ENCODE data around the gene ZNF497. TPM values are rescaled to one million over a fixed set of nuclear protein-coding genes. Genes with fewer than 3 reads are reported as not detected.
A peak's percentile ranks its signal among the peaks of the same experiment; 100 is the strongest.
"Not testable (repeated sequence)": the region's sequence is repeated elsewhere in the genome, so short reads cannot be mapped to it uniquely, and the experiment has no call there.

The ZNF497 gene
- total RNA-seq, 2 donors from 2014 or later, result 1.5 to 2.4 TPM

DNA sequence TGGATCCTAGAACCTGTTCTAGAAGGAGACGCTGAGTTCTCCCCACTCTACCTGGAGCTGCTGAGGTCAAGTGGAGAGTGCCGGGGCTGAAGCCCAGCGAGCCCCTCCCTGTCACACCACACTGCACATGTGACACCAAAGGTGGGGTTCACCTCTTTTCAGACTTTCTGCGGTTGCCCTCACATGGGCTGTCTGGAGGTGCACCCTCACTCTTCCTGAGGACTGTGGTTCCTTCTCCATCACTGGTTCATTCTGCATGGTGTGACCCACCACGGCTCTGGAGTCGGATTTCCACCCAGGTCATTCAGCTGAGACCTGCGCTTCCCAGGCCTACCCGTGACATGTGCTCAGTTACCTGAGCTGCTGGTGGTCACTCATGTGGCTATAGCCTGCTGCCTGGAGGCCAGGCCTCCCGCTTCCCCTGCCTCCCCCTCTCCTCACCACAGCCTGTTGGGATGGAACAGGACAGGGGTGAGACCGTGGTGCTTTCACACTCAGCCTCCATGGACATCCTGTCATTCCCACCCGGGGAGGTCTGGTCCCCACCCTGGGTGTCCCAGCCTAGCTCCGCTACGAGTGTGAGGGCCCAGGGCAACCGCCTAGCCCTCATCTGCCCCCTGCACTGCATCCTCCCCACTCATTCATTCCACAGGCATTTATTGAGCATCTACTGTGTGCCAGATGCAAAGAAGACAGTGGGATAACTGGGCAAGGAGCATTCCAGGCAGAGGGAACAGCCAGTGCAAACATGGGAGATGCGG, 8.7 kb downstream of the ZNF497 start:
- Mint-ChIP-seq H3K4me3 (no peak overlapping the region), H3K27me3 (ENCODE audit: low read depth) (no peaks in the 10 kb centered on the region), H3K9me3 (no peaks in the 10 kb centered on the region), H3K4me1 (ENCODE audit: low read depth) (peaks cover 11% of the 10 kb centered on the region), H3K36me3 (ENCODE audit: insufficient read depth in 2 of 2) (peaks cover 2 to 4% of the 10 kb centered on the region in 2 donors), H3K27ac (no peak overlapping the region)
- DNase-seq, result no peak
- ATAC-seq (replicated peaks in 1 of 2), result no peak

GRCh38 chr19:58352760-58353671, 9.5 kb downstream of the ZNF497 start, which contains the start of gene A1BG:
TSS of gene A1BG (minus strand) at chr19:58353492. CDS start at chr19:58353437, 55 bp downstream.
- ATAC-seq (replicated peaks in 1 of 2), result no peak
- H3K9me3 Mint-ChIP-seq, result no peaks in the 10 kb centered on the region
- H3K4me3 Mint-ChIP-seq, result no peak within 1 kb of the TSS
- DNase-seq, result no peak
- peaks cover 20% of the 10 kb centered on the region for H3K4me1 Mint-ChIP-seq (ENCODE audit: low read depth)
- peaks cover 2 to 4% of the 10 kb centered on the region in 2 donors for H3K36me3 Mint-ChIP-seq (ENCODE audit: insufficient read depth in 2 of 2)
- no peaks in the 10 kb centered on the region for H3K27me3 Mint-ChIP-seq (ENCODE audit: low read depth)
- H3K27ac Mint-ChIP-seq, result no peak within 1 kb of the TSS

GRCh38 chr19:58351990-58352755, 10.4 kb downstream of the ZNF497 start:
- no peaks in the 10 kb centered on the region for H3K27me3 Mint-ChIP-seq (ENCODE audit: low read depth)
- no peak overlapping the region for H3K27ac Mint-ChIP-seq
- no peaks in the 10 kb centered on the region for H3K9me3 Mint-ChIP-seq
- H3K36me3 Mint-ChIP-seq (ENCODE audit: insufficient read depth in 2 of 2), result peaks cover 2 to 6% of the 10 kb centered on the region in 2 donors
- no peak for DNase-seq
- no peak for ATAC-seq (replicated peaks in 1 of 2)
- H3K4me1 Mint-ChIP-seq (ENCODE audit: low read depth), result peaks cover 23% of the 10 kb centered on the region
- H3K4me3 Mint-ChIP-seq, result no peak overlapping the region

- ATAC-seq (replicated peaks in 1 of 2), result no peak
- H3K27ac Mint-ChIP-seq, result no peak overlapping the region
Measured at GRCh38 chr19:58351558-58351878, 11.0 kb downstream of the ZNF497 start.

DNA sequence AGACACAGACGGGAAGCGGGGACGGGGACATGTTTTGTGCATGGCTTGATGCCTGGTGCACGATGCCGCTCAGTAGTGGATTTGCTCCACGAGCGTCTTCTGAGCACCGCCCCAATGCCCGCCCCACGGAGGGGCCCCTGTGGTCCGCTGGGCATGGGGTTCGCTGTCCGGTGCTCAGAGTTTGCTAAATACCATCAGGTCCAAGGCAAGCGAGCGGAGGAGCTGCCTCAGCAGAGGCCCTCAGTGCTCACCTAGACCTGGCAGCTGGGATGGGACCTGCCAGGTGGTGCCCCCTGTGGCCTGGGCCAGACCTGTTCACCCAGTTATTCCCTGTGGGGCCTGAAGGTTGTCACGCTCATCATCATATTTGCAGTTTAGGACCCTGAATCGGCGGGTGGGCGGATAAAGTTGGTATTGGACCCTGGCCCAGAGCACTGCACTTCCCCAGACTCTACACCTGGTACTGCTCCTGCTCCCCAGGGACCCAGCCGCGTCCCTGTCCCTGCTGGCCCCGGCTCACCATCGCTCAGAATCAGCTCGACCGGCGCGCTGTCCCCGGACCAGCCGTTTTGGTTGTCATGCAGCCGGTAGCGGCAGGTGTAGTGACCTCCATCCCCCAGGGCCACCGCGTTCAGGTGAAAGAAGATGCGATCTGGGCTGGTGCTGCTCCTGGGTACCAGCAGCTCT, 11.5 kb downstream of the ZNF497 start:
- Mint-ChIP-seq H3K27ac (no peak overlapping the region), H3K4me3 (peak overlapping the region in 1 of 2 donors; percentile 36), H3K27me3 (ENCODE audit: low read depth) (no peaks in the 10 kb centered on the region), H3K4me1 (ENCODE audit: low read depth) (peaks cover 31% of the 10 kb centered on the region), H3K36me3 (ENCODE audit: insufficient read depth in 2 of 2) (peaks cover 2 to 8% of the 10 kb centered on the region in 2 donors), H3K9me3 (no peaks in the 10 kb centered on the region)
- no peak for DNase-seq
- ATAC-seq (replicated peaks in 1 of 2), result no peak

More at GRCh38 chr19:58351558-58351878, 11.0 kb downstream of the ZNF497 start:
- Mint-ChIP-seq H3K4me3 (no peak overlapping the region), H3K27me3 (ENCODE audit: low read depth) (no peaks in the 10 kb centered on the region), H3K4me1 (ENCODE audit: low read depth) (peaks cover 26% of the 10 kb centered on the region), H3K9me3 (no peaks in the 10 kb centered on the region), H3K36me3 (ENCODE audit: insufficient read depth in 2 of 2) (peaks cover 2 to 8% of the 10 kb centered on the region in 2 donors)
- no peak for DNase-seq

GRCh38 chr19:58350001-58350861, 12.3 kb downstream of the ZNF497 start:
- Mint-ChIP-seq H3K27ac (no peak overlapping the region), H3K4me3 (no peak overlapping the region), H3K36me3 (ENCODE audit: insufficient read depth in 2 of 2) (peaks cover 2 to 14% of the 10 kb centered on the region in 2 donors), H3K9me3 (no peaks in the 10 kb centered on the region), H3K4me1 (ENCODE audit: low read depth) (peaks cover 39% of the 10 kb centered on the region), H3K27me3 (ENCODE audit: low read depth) (no peaks in the 10 kb centered on the region)
- DNase-seq (no peak), ATAC-seq (replicated peaks in 1 of 2) (no peak)

DNA sequence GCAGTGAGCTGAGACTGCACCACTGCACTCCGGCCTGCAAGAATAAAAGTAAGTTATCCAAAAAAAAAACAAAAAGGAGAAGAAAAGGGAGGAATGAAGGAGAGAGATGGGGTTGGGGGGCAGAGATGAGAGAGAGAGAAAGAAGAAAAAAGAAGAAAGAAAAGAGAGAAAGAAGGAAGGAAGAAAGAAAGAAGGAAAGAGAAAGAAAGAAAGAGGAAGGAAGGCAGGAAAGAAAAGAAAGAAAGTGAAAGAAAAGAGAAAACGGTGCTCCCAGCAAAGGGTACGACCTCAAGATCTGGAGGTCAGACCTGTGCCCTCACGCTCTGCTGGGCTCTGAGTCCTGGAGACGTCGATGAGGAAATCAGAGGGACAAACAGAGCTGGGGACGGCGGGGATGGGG, 13.0 kb downstream of the ZNF497 start:
- Mint-ChIP-seq H3K27me3 (ENCODE audit: low read depth) (no peaks in the 10 kb centered on the region), H3K9me3 (no peaks in the 10 kb centered on the region), H3K27ac (no peak overlapping the region), H3K4me3 (peak overlapping the region; percentile 44 to 58), H3K36me3 (ENCODE audit: insufficient read depth in 2 of 2) (peaks cover 2 to 18% of the 10 kb centered on the region in 2 donors), H3K4me1 (ENCODE audit: low read depth) (peaks cover 39% of the 10 kb centered on the region)
- no peak for ATAC-seq (replicated peaks in 1 of 2)
- no peak for DNase-seq

DNA sequence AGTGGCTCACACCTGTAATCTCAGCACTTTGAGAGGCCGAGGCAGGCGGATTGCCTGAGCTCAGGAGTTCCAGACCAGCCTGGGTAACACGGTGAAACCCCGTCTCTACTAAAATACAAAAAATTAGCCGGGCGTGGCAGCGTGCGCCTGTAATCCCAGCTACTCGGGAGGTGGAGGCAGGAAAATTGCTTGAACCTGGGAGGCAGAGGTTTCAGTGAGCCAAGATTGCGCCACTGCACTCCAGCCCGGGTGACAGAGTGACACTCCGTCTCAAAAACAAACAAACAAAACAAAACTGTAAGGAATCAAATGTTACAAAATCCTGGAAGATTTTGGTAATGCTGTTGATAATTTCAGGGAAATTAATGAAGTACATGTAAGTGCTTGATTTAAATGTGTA, 14.5 kb downstream of the ZNF497 start:
- Mint-ChIP-seq H3K4me1 (ENCODE audit: low read depth) (peaks cover 39% of the 10 kb centered on the region), H3K36me3 (ENCODE audit: insufficient read depth in 2 of 2) (peaks cover 4 to 18% of the 10 kb centered on the region in 2 donors), H3K4me3 (peak overlapping the region; percentile 96 to 98)
- not testable (repeated sequence) for H3K27me3 Mint-ChIP-seq (ENCODE audit: low read depth); H3K9me3 Mint-ChIP-seq; DNase-seq; H3K27ac Mint-ChIP-seq
- peak in 1 of 2 donors; percentile 1 for ATAC-seq (replicated peaks in 1 of 2)

DNA sequence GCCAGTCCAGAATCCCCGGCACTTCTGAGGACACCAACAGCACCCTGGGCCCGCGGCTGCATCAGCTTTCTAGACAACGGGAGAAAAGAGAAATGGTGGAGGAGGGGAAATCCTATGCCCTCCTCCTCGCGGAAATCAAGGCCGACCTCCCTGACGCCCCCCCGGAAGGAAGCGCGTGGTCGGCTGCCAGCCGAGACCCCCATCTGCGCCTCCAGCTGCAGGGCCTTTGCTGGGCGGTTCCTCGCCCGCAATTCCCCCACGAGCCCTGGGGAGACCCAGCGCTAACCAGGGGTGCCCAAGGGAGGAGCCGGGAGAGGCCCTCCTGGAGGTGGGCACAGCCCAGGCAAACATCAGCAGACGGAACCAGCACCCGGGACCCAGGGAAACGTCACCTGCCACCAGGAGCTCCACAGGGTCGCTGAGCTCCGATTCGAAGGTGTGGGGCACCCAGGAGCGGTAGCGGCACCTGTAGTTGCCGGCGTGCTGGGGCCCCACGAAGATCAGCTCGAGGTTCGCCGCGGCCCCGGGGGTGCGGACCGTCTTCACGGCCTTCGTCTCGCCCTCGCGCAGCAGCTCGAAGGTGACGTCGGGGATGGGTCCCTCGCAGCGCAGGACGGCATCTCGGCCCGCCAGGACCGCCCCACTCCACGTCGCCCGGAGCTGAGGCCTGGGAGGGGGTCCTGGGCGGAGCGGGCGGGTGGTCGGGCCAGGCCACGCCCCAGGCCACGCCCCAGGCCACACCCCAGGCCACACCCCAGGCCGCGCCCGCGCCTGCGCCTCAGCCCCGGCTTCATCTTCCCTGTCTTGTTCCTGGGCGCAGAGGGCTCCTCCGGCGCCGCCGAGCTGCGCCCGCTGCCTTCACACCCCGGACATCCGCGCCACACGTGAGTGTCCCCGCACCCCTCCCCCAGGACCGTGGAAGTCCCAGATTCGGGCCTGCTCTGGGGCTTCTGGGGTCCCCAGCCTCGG, 15.3 kb downstream of the ZNF497 start:
- peak; percentile 77 to 87 for DNase-seq
- ATAC-seq (replicated peaks in 1 of 2), result peak; percentile 97
- peaks cover 4 to 18% of the 10 kb centered on the region in 2 donors for H3K36me3 Mint-ChIP-seq (ENCODE audit: insufficient read depth in 2 of 2)
- peak overlapping the region; percentile 96 to 98 for H3K4me3 Mint-ChIP-seq
- H3K27ac Mint-ChIP-seq, result peak overlapping the region; percentile 88
- H3K9me3 Mint-ChIP-seq, result no peaks in the 10 kb centered on the region
- peaks cover 39% of the 10 kb centered on the region for H3K4me1 Mint-ChIP-seq (ENCODE audit: low read depth)
- H3K27me3 Mint-ChIP-seq (ENCODE audit: low read depth), result no peaks in the 10 kb centered on the region

DNA sequence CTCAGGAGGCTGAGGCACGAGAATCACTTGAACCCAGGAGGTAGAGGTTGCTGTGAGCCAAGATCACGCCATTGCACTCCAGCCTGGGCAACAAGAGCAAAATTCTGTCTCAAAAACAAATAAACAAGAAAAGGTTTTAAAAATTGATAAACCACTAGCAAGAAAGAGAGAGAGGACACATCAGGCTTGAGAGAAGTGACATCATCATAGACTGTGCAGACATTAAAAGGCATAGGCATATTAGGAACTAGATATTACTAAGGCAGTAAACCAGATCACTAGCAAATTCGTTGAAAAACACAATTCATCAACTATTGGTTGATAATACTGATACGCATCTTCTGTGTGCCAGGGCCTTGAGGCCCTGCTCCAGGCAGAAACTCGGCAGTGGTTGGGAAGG, 17.0 kb downstream of the ZNF497 start:
- ATAC-seq (replicated peaks in 1 of 2), result no peak
- H3K27ac Mint-ChIP-seq, result peak overlapping the region; percentile 8
- H3K4me1 Mint-ChIP-seq (ENCODE audit: low read depth), result peaks cover 39% of the 10 kb centered on the region

More for the DNA sequence above, 17.0 kb downstream of the ZNF497 start:
- peaks cover 6 to 24% of the 10 kb centered on the region in 2 donors for H3K36me3 Mint-ChIP-seq (ENCODE audit: insufficient read depth in 2 of 2)
- H3K27me3 Mint-ChIP-seq (ENCODE audit: low read depth), result no peaks in the 10 kb centered on the region
- DNase-seq, result no peak
- peak overlapping the region; percentile 96 to 98 for H3K4me3 Mint-ChIP-seq
- H3K9me3 Mint-ChIP-seq, result no peaks in the 10 kb centered on the region

Measured in activated T-cell treated with anti-CD3 and anti-CD28 coated beads, Interleukin-2, amount 50 U/mL, for 72 hours (primary cell).